ENCODE results near the gene TYMS.

TYMS gene

DNA sequence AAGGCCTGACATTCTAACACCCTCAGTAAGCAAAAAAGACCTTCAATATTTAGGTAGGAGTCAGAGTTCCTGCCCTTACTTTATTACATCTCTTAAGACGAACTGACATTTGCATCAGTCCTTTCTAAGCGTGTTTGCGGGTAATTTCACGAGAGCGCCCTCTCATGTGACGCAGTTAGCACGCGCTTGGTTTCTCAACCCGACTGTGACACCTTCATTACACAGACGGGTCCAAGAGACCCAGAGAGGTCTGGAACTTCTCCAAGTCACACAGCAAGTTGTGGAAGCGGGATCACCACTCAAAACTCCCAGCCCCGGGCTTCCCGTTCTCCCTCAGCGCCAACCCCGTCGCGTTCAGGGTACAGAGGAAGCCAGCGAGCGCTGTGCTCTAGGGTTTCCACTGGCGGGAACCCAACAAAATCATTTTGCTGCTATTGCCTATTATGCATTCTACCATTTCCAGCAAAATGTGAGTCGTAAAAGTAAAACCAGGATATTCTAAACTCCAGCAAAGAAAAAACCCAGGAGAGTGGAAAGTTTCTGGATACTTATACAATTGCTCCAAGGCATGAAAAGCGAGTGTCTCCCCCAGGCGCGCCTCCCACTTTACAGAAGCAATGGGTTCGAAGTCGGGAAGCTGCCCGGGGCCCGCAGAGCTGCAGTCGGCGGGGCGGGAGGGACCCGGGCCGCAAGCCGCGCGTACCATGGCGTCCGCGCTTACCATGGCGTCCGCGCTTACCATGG is 54.4 kb downstream of the TYMS start:
- Histone ChIP-seq H3K4me1 (ENCODE audit: control insufficient read depth, insufficient read depth, low read length) (no peaks in the 10 kb centered on the region), H3K9me3 (ENCODE audit: control insufficient read depth, insufficient read depth, low read depth, low read length) (no peaks in the 10 kb centered on the region), H3K9ac (ENCODE audit: low read length) (peak overlapping the region; percentile 90), H3K27ac (ENCODE audit: low read depth, low read length) (peak overlapping the region; percentile 72), H3K36me3 (ENCODE audit: control insufficient read depth, insufficient read depth, low read length) (peaks cover 9% of the 10 kb centered on the region), H3K4me3 (ENCODE audit: low read depth, low read length) (peak overlapping the region; percentile 74), H3K27me3 (ENCODE audit: control insufficient read depth, insufficient read depth, low read length) (no peaks in the 10 kb centered on the region)

DNA sequence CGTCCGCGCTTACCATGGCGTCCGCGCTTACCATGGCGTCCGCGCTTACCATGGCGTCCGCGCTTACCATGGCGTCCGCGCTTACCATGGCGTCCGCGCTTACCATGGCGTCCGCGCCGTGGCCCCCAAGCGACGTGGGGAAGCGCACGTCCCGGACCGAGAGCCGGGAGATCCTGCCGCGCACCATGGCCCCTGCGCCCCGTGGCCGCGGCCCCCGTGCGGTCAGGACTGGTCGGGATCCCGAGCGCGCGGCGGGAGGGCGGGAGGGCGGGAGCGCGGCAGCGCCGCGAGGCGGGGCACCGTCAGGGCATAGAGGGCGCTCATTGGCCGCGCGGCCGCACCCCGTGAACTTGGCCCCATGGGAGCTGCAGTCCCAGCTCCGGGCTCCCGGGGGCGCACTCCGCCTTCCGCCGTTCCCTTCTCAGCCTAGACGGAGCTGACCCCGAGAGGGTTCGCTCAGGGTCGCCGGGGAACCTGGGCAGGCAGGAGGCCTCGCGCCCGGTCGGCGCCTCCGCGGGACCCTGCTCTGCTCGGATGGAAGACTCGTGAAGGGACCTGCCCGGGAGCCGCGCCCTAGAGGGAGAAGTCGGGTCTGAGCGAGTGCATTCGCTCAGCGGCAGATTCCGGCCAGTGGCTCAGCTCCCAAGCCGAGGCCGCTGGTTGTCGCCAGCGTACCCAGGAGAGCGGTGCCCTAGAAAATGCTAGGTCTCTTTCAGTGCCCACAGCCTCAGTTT is 55.1 kb downstream of the TYMS start, which contains the start of gene ENOSF1:
Gene ENOSF1 (minus strand): TSS at position 230 of the 734 bp plus-strand sequence. CDS start 43 bp downstream, at position 187.
- H3K9ac ChIP-seq (ENCODE audit: low read length) = peak within 1 kb of the TSS; percentile 90
- no peaks in the 10 kb centered on the region for H3K9me3 ChIP-seq (ENCODE audit: control insufficient read depth, insufficient read depth, low read depth, low read length)
- no peaks in the 10 kb centered on the region for H3K27me3 ChIP-seq (ENCODE audit: control insufficient read depth, insufficient read depth, low read length)
- H3K4me1 ChIP-seq (ENCODE audit: control insufficient read depth, insufficient read depth, low read length) = no peaks in the 10 kb centered on the region
- H3K36me3 ChIP-seq (ENCODE audit: control insufficient read depth, insufficient read depth, low read length) = peaks cover 9% of the 10 kb centered on the region
- peak within 1 kb of the TSS; percentile 74 for H3K4me3 ChIP-seq (ENCODE audit: low read depth, low read length)
- peak within 1 kb of the TSS; percentile 72 for H3K27ac ChIP-seq (ENCODE audit: low read depth, low read length)

DNA sequence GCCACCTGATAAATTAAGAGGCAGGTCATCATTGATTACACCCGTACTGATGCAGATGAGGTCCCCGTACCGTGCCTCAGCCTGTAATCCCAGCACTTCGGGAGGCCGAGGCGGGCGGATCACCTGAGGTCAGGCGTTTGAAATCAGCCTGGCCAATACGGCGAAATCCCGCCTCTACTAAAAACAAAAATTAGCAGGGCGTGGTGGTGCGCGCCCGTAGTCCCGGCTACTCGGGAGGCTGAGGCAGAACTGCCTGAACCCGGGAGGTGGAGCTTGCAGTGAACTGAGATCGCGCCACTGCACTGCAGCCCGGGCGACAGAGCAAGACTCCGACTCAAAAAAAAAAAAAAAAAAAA is 55.7 kb downstream of the TYMS start:
- peaks cover 8% of the 10 kb centered on the region for H3K36me3 ChIP-seq (ENCODE audit: control insufficient read depth, insufficient read depth, low read length)
- no peaks in the 10 kb centered on the region for H3K27me3 ChIP-seq (ENCODE audit: control insufficient read depth, insufficient read depth, low read length)
- no peak overlapping the region for H3K27ac ChIP-seq (ENCODE audit: low read depth, low read length)
- H3K9ac ChIP-seq (ENCODE audit: low read length) = peak overlapping the region; percentile 34
- no peaks in the 10 kb centered on the region for H3K4me1 ChIP-seq (ENCODE audit: control insufficient read depth, insufficient read depth, low read length)
- H3K4me3 ChIP-seq (ENCODE audit: low read depth, low read length) = peak overlapping the region; percentile 63
- no peaks in the 10 kb centered on the region for H3K9me3 ChIP-seq (ENCODE audit: control insufficient read depth, insufficient read depth, low read depth, low read length)

DNA sequence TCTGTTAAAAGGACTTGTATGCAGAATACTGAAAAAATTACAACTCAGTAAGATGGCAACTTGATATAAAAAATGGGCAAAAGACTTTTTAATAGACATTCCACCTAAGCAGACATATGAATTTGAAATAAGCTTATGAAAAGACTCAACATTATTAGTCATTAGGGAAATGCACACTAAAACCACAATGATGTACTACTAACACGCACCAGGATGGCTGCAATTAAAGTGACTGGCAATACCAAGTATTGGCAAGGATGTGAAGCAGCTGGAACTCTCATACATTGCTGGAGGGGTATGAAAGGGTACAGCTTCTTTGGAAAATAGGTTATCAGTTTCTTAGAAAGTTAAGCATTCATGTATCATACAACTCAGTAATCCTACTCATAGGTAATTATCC is 58.2 kb downstream of the TYMS start:
- Histone ChIP-seq H3K27me3 (ENCODE audit: control insufficient read depth, insufficient read depth, low read length) (no peaks in the 10 kb centered on the region), H3K27ac (ENCODE audit: low read depth, low read length) (no peak overlapping the region), H3K4me3 (ENCODE audit: low read depth, low read length) (no peak overlapping the region), H3K9me3 (ENCODE audit: control insufficient read depth, insufficient read depth, low read depth, low read length) (no peaks in the 10 kb centered on the region), H3K36me3 (ENCODE audit: control insufficient read depth, insufficient read depth, low read length) (no peaks in the 10 kb centered on the region), H3K9ac (ENCODE audit: low read length) (no peak overlapping the region), H3K4me1 (ENCODE audit: control insufficient read depth, insufficient read depth, low read length) (no peaks in the 10 kb centered on the region)

DNA sequence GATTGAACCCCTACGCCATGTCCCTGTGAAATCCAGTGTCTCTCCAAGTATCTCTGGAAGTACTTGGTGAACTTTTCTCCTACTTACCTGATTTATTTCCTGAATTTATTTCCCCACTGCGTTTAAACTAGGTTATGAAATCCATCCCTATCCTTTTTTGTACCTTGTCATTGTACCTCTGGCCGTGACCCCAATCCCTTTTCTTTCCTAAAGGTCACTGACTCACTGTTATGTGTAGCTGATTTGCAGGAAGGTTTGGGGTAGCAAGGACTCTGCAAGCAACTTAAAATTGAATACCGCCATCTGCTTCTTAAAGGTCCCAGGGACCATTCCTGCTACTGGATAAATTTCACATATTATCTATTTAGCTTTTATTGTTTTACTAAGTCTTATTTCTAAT is 59.5 kb downstream of the TYMS start:
- Histone ChIP-seq H3K27me3 (ENCODE audit: control insufficient read depth, insufficient read depth, low read length) (no peaks in the 10 kb centered on the region), H3K27ac (ENCODE audit: low read depth, low read length) (no peak overlapping the region), H3K4me3 (ENCODE audit: low read depth, low read length) (no peak overlapping the region), H3K9me3 (ENCODE audit: control insufficient read depth, insufficient read depth, low read depth, low read length) (no peaks in the 10 kb centered on the region), H3K9ac (ENCODE audit: low read length) (no peak overlapping the region), H3K36me3 (ENCODE audit: control insufficient read depth, insufficient read depth, low read length) (no peaks in the 10 kb centered on the region), H3K4me1 (ENCODE audit: control insufficient read depth, insufficient read depth, low read length) (no peaks in the 10 kb centered on the region)
